Fibroblast of mammary gland (primary cell): Measurements from ENCODE around the gene DAPK1.

Experiments used
- DNase-seq: peaks from one replicate; pipeline ENCODE4 v3.0.0-alpha.2; 2010; ENCODE audit warnings: low read depth
- H3K4me3 ChIP-seq: 2 replicates; pipeline ENCODE4 v1.5.1; 2011; ENCODE audit warnings: low read depth, mild to moderate bottlenecking, low read length, moderate library complexity; ENCODE audit not compliant: control insufficient read depth
- CTCF ChIP-seq: conservative IDR thresholded peaks from 2 replicates; pipeline ENCODE4 v1.5.1; 2011; ENCODE audit warnings: low read depth, low read length, inconsistent platforms; ENCODE audit not compliant: control insufficient read depth, insufficient read depth

The DAPK1 gene

GRCh38 chr9:87684627-87685219, 187.1 kb downstream of the DAPK1 start:
- no peak overlapping the region for H3K4me3 ChIP-seq
- DNase-seq: peak; percentile 54
- peak; percentile 73 for TF ChIP-seq CTCF

- DNase-seq: peak; percentile 35
- H3K4me3 ChIP-seq: no peak overlapping the region
- no peak for TF ChIP-seq CTCF
Observed at GRCh38 chr9:87685441-87685840, 187.8 kb downstream of the DAPK1 start.

GRCh38 chr9:87685871-87686519, 188.3 kb downstream of the DAPK1 start:
- no peak overlapping the region for H3K4me3 ChIP-seq
- TF ChIP-seq CTCF: no peak
- DNase-seq: peak; percentile 14

- H3K4me3 ChIP-seq: no peak overlapping the region
- no peak for TF ChIP-seq CTCF
Observed at GRCh38 chr9:87686520-87687090, 188.9 kb downstream of the DAPK1 start.

GRCh38 chr9:87687207-87687606, 189.5 kb downstream of the DAPK1 start:
- no peak for DNase-seq
- TF ChIP-seq CTCF: no peak
- H3K4me3 ChIP-seq: no peak overlapping the region

More at GRCh38 chr9:87686520-87687090, 188.9 kb downstream of the DAPK1 start:
- no peak for DNase-seq

GRCh38 chr9:87694236-87694755, 196.6 kb downstream of the DAPK1 start:
- DNase-seq: no peak
- TF ChIP-seq CTCF: no peak
- no peak overlapping the region for H3K4me3 ChIP-seq
